Breast epithelium (tissue), 4 donors: ENCODE results near the gene FGF9. TPM values are rescaled to one million over a fixed set of nuclear protein-coding genes. Genes with fewer than 3 reads are reported as not detected.

ENCODE experiments used
- DNase-seq, 2 donors: peaks; one replicate each; pipeline ENCODE4 v3.0.0-alpha.2; 2019; ENCODE audit warnings: low spot score in 2 of 2
- H3K27ac ChIP-seq, 2 donors: fragments of 200-600 bp; sonication (generic) in 1 of 2; one replicate each; pipeline ENCODE4 v1.5.1; 2016 to 2019; ENCODE audit warnings: mild to moderate bottlenecking in 1 of 2
- H3K27me3 ChIP-seq, 2 donors: fragments of 200-600 bp; sonication (generic) in 1 of 2; one replicate each; pipeline versions ENCODE4 v1.5.1 to v1.6.0; 2017 to 2019; ENCODE audit warnings: control low read depth in 1 of 2, mild to moderate bottlenecking in 1 of 2
- H3K36me3 ChIP-seq: fragments of 200-600 bp; one replicate; pipeline ENCODE4 v1.5.1; 2019
- H3K4me1 ChIP-seq, 2 donors: fragments of 200-600 bp; sonication (generic); one replicate each; pipeline ENCODE4 v1.5.1; 2016 to 2019; ENCODE audit warnings: control low read depth in 1 of 2
- H3K4me3 ChIP-seq, 3 donors: fragments of 200-600 bp; sonication (generic); 1 replicate in 2 of 3; 2 replicates in 1 of 3; pipeline ENCODE4 v1.5.1; 2016 to 2019; ENCODE audit warnings: mild to moderate bottlenecking in 3 of 3, moderate library complexity in 2 of 3
- H3K9me3 ChIP-seq, 2 donors: fragments of 200-600 bp; sonication (generic) in 1 of 2; one replicate each; pipeline ENCODE4 v1.5.1; 2016 to 2019; ENCODE audit warnings: control low read depth in 1 of 2
- CTCF ChIP-seq, 3 donors: fragments of 450-650 bp; IDR thresholded peaks; one replicate each; pipeline ENCODE4 v1.5.1; 2016 to 2017; ENCODE audit warnings: antibody characterized with exemption in 3 of 3, mild to moderate bottlenecking in 3 of 3, moderate library complexity in 3 of 3
- POLR2A ChIP-seq: fragments of 450-650 bp; IDR thresholded peaks from one replicate; pipeline ENCODE4 v1.6.1; 2016; ENCODE audit warnings: antibody characterized with exemption, mild to moderate bottlenecking, moderate library complexity
- POLR2AphosphoS5 ChIP-seq, 3 donors: sonication (generic); formaldehyde crosslinking; IDR thresholded peaks; one replicate each; pipeline ENCODE4 v1.6.1; 2017; ENCODE audit warnings: antibody characterized with exemption in 3 of 3
- intact Hi-C: fragments of 100-400 bp; cut with DNase I; formaldehyde crosslinking; loops from one replicate; pipeline ENCODE4 v1.15.1; 2023; ENCODE audit warnings: low total_unique reads
- total RNA-seq, 3 donors: library from RNA; depleted of rRNA; stranded (reverse); fragments of >200 nt; gene quantifications; one replicate each; pipeline ENCODE4 v1.1.0, GENCODE V29; 2016

Gene FGF9
- total RNA-seq, 3 donors from 2014 or later = 0.32 to 1.2 TPM; not detected in 1

- no peaks in the 10 kb centered on the region for H3K36me3 ChIP-seq
- no peak overlapping the region for H3K27ac ChIP-seq
- no peak for DNase-seq
- no peaks in the 10 kb centered on the region for H3K4me1 ChIP-seq
- H3K27me3 ChIP-seq = peaks cover 0 to 9% of the 10 kb centered on the region in 2 donors
- TF ChIP-seq CTCF (IDR thresholded peaks at IDR 0.05) = no peak
- TF ChIP-seq POLR2A = no peak
- no peak for TF ChIP-seq POLR2AphosphoS5 (IDR thresholded peaks at IDR 0.05)
- no peak overlapping the region for H3K4me3 ChIP-seq
- intact Hi-C loops = no loop called here
- H3K9me3 ChIP-seq = no peaks in the 10 kb centered on the region
These were observed 18.2 kb downstream of the FGF9 start for GRCh38 chr13:21689097-21689496.

- Histone ChIP-seq H3K4me1 (no peaks in the 10 kb centered on the region), H3K27me3 (peaks cover 0 to 9% of the 10 kb centered on the region in 2 donors), H3K36me3 (no peaks in the 10 kb centered on the region), H3K4me3 (no peak overlapping the region), H3K27ac (no peak overlapping the region), H3K9me3 (no peaks in the 10 kb centered on the region)
- TF ChIP-seq CTCF (IDR thresholded peaks at IDR 0.05) = no peak
- no peak for TF ChIP-seq POLR2AphosphoS5 (IDR thresholded peaks at IDR 0.05)
- TF ChIP-seq POLR2A = no peak
- intact Hi-C loops = no loop called here
- DNase-seq = no peak
These were observed 20.1 kb downstream of the FGF9 start for GRCh38 chr13:21690955-21691354.

- TF ChIP-seq CTCF (IDR thresholded peaks at IDR 0.05) (no peak), POLR2A (no peak), POLR2AphosphoS5 (IDR thresholded peaks at IDR 0.05) (no peak)
- peaks cover 0 to 9% of the 10 kb centered on the region in 2 donors for H3K27me3 ChIP-seq
- H3K4me1 ChIP-seq = no peaks in the 10 kb centered on the region
- no peak for DNase-seq
- H3K4me3 ChIP-seq = no peak overlapping the region
- H3K27ac ChIP-seq = no peak overlapping the region
- intact Hi-C loops = no loop called here
- no peaks in the 10 kb centered on the region for H3K9me3 ChIP-seq
- H3K36me3 ChIP-seq = no peaks in the 10 kb centered on the region
These were observed 20.6 kb downstream of the FGF9 start for GRCh38 chr13:21691500-21691899.

- H3K9me3 ChIP-seq = no peaks in the 10 kb centered on the region
- peaks cover 0 to 7% of the 10 kb centered on the region in 2 donors for H3K27me3 ChIP-seq
- H3K4me3 ChIP-seq = no peak overlapping the region
- H3K36me3 ChIP-seq = no peaks in the 10 kb centered on the region
- no peaks in the 10 kb centered on the region for H3K4me1 ChIP-seq
- TF ChIP-seq POLR2AphosphoS5 (IDR thresholded peaks at IDR 0.05) = no peak
- no peak for TF ChIP-seq POLR2A
- TF ChIP-seq CTCF (IDR thresholded peaks at IDR 0.05) = no peak
- H3K27ac ChIP-seq = no peak overlapping the region
- intact Hi-C loops = no loop called here
- DNase-seq = no peak
These were observed 21.1 kb downstream of the FGF9 start for GRCh38 chr13:21691928-21692327.

GRCh38 chr13:21694831-21695230, 24.0 kb downstream of the FGF9 start:
- H3K4me3 ChIP-seq = no peak overlapping the region
- no peak for TF ChIP-seq CTCF (IDR thresholded peaks at IDR 0.05)
- no peak for TF ChIP-seq POLR2AphosphoS5 (IDR thresholded peaks at IDR 0.05)
- no peak for TF ChIP-seq POLR2A
- no peaks in the 10 kb centered on the region for H3K4me1 ChIP-seq
- H3K27ac ChIP-seq = no peak overlapping the region
- no peak for DNase-seq
- H3K36me3 ChIP-seq = no peaks in the 10 kb centered on the region
- H3K27me3 ChIP-seq = peaks cover 0 to 2% of the 10 kb centered on the region in 2 donors
- intact Hi-C loops = loop anchor here (5.0 kb wide), 1 partner anchor 692 kb away; no protein-coding TSS in a partner anchor
- H3K9me3 ChIP-seq = no peaks in the 10 kb centered on the region
